Aorta (tissue), 5 donors: Measurements from ENCODE around the gene CLCNKA. TPM values are rescaled to one million over a fixed set of nuclear protein-coding genes. Genes with fewer than 3 reads are reported as not detected.

ENCODE experiments used
- ATAC-seq: fragments of 200-7000 bp; cut with Tn5 transposase; one replicate; pipeline ENCODE4 v1.9.1; 2022; ENCODE audit warnings: moderate library complexity; ENCODE audit not compliant: low FRiP score
- DNase-seq, 2 donors: peaks; one replicate each; pipeline ENCODE4 v3.0.0-alpha.2; 2020
- H3K27ac ChIP-seq, 2 donors: one replicate each; pipeline ENCODE4 v1.5.1; 2013; ENCODE audit warnings: low read length in 2 of 2, mild to moderate bottlenecking in 2 of 2, moderate library complexity in 2 of 2, control low read depth in 1 of 2, inconsistent platforms in 1 of 2, low read depth in 1 of 2
- H3K27me3 ChIP-seq, 2 donors: one replicate each; pipeline ENCODE4 v1.6.1; 2013; ENCODE audit warnings: control low read depth in 1 of 2, low read length in 1 of 2, mild to moderate bottlenecking in 1 of 2, moderate library complexity in 1 of 2; ENCODE audit not compliant: insufficient read depth in 2 of 2, control insufficient read depth in 1 of 2
- H3K36me3 ChIP-seq, 2 donors: one replicate each; pipeline ENCODE4 v1.6.1; 2013; ENCODE audit warnings: control low read depth in 1 of 2, low read length in 1 of 2, mild to moderate bottlenecking in 1 of 2; ENCODE audit not compliant: insufficient read depth in 2 of 2, control insufficient read depth in 1 of 2
- H3K4me1 ChIP-seq, 2 donors: one replicate each; pipeline ENCODE4 v1.6.1; 2013; ENCODE audit warnings: low read length in 2 of 2, control low read depth in 1 of 2, mild to moderate bottlenecking in 1 of 2, moderate library complexity in 1 of 2; ENCODE audit not compliant: insufficient read depth in 2 of 2, control insufficient read depth in 1 of 2
- H3K4me3 ChIP-seq, 2 donors: one replicate each; pipeline ENCODE4 v1.5.1; 2013; ENCODE audit warnings: low read length in 2 of 2, control low read depth in 1 of 2, mild to moderate bottlenecking in 1 of 2
- H3K9me3 ChIP-seq: one replicate; pipeline ENCODE4 v1.6.1; 2013; ENCODE audit warnings: mild to moderate bottlenecking, low read length; ENCODE audit not compliant: control insufficient read depth
- WGBS, 2 donors: extraction: QIAGEN DNeasy Blood & Tissue Kit; methylation state at CpG; one replicate each; pipeline ENCODE4 v1.1.7; 2013; 5-methylcytosine and 5-hydroxymethylcytosine counted together
- intact Hi-C, 2 donors: fragments of 100-400 bp; cut with DNase I; formaldehyde crosslinking; loops; one replicate each; pipeline versions ENCODE4 v1.14.2 to v1.15.0; 2022
- polyA plus RNA-seq, 2 donors: library from polyadenylated mRNA; stranded (reverse); fragments of 200-250 nt; gene quantifications; one replicate each; pipeline ENCODE4 v1.2.3, GENCODE V29; 2013
- total RNA-seq, 2 donors: library from RNA; stranded (reverse); fragmentation: NEBNext Ultra II Directional; extraction: Animal tissue kit (Norgen Biotek cat#: 25700); gene quantifications; one replicate each; pipeline ENCODE4 v1.2.1, GENCODE V29; 2021
- donor health status: healthy with polysubstance abuse.
- donor health status: Bipolar disorder and iron deficiency.
- donor health status: DM: no; HTN: no; CAD: no.
- donor health status: DM: no; HTN: no; CAD: no.
- donor health status: DM: yes; HTN: yes; CAD: no.

CLCNKA gene
- total and polyA plus RNA-seq, 4 donors: 1.0 to 4.5 (median 1.3) TPM; not detected in 1

DNA sequence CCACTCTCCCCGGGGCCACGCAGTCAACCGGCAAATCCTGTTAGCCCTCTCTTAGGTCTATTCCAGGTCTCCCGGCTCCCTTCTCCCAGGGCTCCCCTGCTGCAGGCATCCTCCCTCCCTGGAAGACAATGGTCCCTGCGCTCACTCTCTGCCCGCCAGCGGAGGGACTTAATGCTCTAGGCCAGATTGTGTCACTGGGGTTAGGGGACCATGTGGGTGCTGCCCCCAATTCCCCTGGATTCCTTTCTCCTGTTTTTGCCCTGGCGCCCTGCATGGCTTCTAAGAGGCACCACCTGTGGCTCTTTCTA is 43.4 kb downstream of the CLCNKA start:
- Histone ChIP-seq H3K27me3 (no peaks in the 10 kb centered on the region), H3K4me3 (no peak overlapping the region), H3K9me3 (no peaks in the 10 kb centered on the region), H3K27ac (no peak overlapping the region), H3K36me3 (no peaks in the 10 kb centered on the region), H3K4me1 (no peaks in the 10 kb centered on the region)
- ATAC-seq (peak; percentile 6), DNase-seq (no peak)
- intact Hi-C loops: no loop called here
- 87 to 91% methylated on average over 8 of the region's 8 CpGs for WGBS, 2 donors

DNA sequence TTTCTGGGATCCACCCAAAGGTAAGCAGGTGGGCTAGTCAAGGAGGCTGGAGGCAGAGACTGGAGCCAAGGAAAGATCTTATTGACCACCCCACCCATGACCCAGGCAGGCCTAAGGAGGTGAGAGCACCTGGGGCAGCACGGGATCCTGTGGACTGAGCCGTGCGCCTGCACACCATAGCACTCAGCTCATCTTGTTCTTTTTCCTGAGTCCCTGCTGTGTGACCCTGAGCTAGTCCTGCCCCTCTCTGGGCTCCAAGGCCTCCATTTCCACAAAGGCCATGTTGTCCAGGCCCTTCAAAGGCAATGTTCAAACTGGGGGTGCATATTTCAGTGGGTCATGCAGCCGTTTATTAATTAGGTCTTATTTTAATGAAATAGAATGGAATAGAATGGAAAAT is 44.4 kb downstream of the CLCNKA start:
- H3K9me3 ChIP-seq: no peaks in the 10 kb centered on the region
- H3K4me3 ChIP-seq: no peak overlapping the region
- intact Hi-C loops: no loop called here
- DNase-seq: no peak
- H3K27ac ChIP-seq: no peak overlapping the region
- H3K27me3 ChIP-seq: no peaks in the 10 kb centered on the region
- no peaks in the 10 kb centered on the region for H3K4me1 ChIP-seq
- ATAC-seq: no peak
- WGBS, 2 donors: 93 to 96% methylated on average over 4 of the region's 4 CpGs
- H3K36me3 ChIP-seq: no peaks in the 10 kb centered on the region

DNA sequence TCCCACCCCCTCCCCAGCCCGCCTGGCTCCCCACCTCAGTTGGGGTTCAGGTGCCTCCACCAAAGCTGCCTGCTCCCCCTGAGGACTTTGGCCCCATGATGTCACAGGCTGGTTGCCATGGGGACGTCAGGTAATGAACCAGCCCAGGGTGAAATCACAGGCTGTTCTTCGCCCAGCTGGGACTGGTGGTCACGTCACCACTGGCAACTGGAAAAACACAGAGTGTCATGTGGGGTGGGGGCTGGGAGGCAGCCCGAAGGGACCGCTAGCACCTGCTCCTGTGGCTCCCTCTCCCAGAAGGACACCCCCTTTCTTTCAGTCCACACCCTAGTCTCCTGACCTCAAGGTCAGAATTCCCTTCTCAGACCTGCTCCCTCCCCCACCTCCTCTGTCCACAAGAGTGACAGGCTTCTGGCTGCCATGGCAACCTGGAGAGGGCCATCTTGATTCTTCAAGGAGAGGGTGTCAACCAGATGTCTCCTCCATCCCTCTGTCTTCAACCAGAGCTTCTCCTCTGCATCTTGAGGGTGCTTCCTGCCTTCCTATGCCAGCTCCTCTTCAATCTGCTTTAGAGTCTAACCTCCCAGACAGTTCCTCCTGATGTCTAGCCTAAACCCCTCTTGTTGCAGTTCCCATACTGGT is 45.4 kb downstream of the CLCNKA start:
- Histone ChIP-seq H3K4me3 (no peak overlapping the region), H3K9me3 (no peaks in the 10 kb centered on the region), H3K27me3 (no peaks in the 10 kb centered on the region), H3K36me3 (no peaks in the 10 kb centered on the region), H3K4me1 (no peaks in the 10 kb centered on the region), H3K27ac (no peak overlapping the region)
- intact Hi-C loops: no loop called here
- no peak for ATAC-seq
- 76 to 83% methylated on average over 6 of the region's 6 CpGs for WGBS, 2 donors
- no peak for DNase-seq

GRCh38 chr1:16067933-16068332 is 46.1 kb downstream of the CLCNKA start:
- no peak for DNase-seq
- WGBS, 2 donors: 35 to 38% methylated on average over 13 of the region's 13 CpGs
- ATAC-seq: no peak
- no peak overlapping the region for H3K4me3 ChIP-seq
- H3K27me3 ChIP-seq: no peaks in the 10 kb centered on the region
- intact Hi-C loops: no loop called here
- H3K36me3 ChIP-seq: no peaks in the 10 kb centered on the region
- H3K4me1 ChIP-seq: no peaks in the 10 kb centered on the region
- no peaks in the 10 kb centered on the region for H3K9me3 ChIP-seq
- no peak overlapping the region for H3K27ac ChIP-seq

- no peaks in the 10 kb centered on the region for H3K9me3 ChIP-seq
- no peak overlapping the region for H3K4me3 ChIP-seq
- no peaks in the 10 kb centered on the region for H3K27me3 ChIP-seq
- no peak for DNase-seq
- H3K4me1 ChIP-seq: no peaks in the 10 kb centered on the region
- WGBS, 2 donors: 43 to 46% methylated on average over 11 of the region's 11 CpGs
- no peak overlapping the region for H3K27ac ChIP-seq
- no peaks in the 10 kb centered on the region for H3K36me3 ChIP-seq
- ATAC-seq: no peak
- intact Hi-C loops: no loop called here
Observed at GRCh38 chr1:16068356-16069270, 46.8 kb downstream of the CLCNKA start.

DNA sequence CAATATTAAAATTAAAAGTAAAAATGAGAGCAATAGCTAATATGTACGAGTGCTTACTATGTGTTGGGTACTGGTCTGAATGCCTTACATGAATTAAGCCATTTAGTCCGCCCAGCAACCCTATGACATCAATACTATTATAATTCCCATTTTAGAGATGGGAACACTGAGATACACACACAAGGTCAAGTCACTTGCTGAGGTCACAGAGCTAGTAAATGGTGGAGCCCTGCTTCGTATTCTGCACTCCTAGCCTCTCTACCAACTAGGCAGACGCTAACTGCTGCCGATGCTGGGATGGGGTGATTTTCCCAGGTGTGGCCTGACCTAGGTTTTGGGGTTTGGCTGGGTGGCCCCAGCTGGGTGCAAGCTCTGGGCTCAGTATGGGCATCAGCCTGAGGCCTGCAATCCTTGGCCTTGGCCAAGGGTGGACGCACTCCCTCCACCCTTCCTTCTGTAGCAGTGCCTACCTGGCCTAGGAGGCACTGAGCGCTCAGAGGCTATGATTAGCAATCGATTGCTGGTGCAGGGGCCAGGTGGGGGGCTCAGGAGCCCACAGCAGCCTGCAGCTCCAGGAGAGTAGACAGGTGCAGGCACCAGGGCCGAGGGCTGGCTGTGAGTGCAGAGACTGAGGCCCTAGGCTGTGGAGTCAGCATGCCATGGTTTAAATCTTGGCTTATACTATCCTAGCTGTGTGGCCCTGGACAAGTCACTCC is 49.0 kb downstream of the CLCNKA start:
- no peaks in the 10 kb centered on the region for H3K27me3 ChIP-seq
- H3K9me3 ChIP-seq: no peaks in the 10 kb centered on the region
- ATAC-seq (no peak), DNase-seq (no peak)
- no peaks in the 10 kb centered on the region for H3K4me1 ChIP-seq
- intact Hi-C loops: no loop called here
- 93% methylated on average over 9 of the region's 9 CpGs for WGBS, 2 donors
- H3K4me3 ChIP-seq: no peak overlapping the region
- no peak overlapping the region for H3K27ac ChIP-seq
- H3K36me3 ChIP-seq: no peaks in the 10 kb centered on the region

GRCh38 chr1:16071614-16072013 is 49.8 kb downstream of the CLCNKA start:
- WGBS, 2 donors: 93 to 98% methylated on average over 6 of the region's 6 CpGs
- Histone ChIP-seq H3K27ac (no peak overlapping the region), H3K9me3 (no peaks in the 10 kb centered on the region), H3K27me3 (no peaks in the 10 kb centered on the region), H3K36me3 (no peaks in the 10 kb centered on the region), H3K4me1 (no peaks in the 10 kb centered on the region), H3K4me3 (no peak overlapping the region)
- intact Hi-C loops: no loop called here
- no peak for DNase-seq
- no peak for ATAC-seq

- H3K27me3 ChIP-seq: no peaks in the 10 kb centered on the region
- H3K4me1 ChIP-seq: no peaks in the 10 kb centered on the region
- H3K4me3 ChIP-seq: no peak overlapping the region
- WGBS, 2 donors: 88% methylated on average over 5 of the region's 5 CpGs
- DNase-seq (no peak), ATAC-seq (no peak)
- H3K27ac ChIP-seq: no peak overlapping the region
- intact Hi-C loops: no loop called here
- no peaks in the 10 kb centered on the region for H3K36me3 ChIP-seq
- no peaks in the 10 kb centered on the region for H3K9me3 ChIP-seq
Observed at GRCh38 chr1:16072095-16072494, 50.3 kb downstream of the CLCNKA start.
